ENCODE results near the gene NAA20. TPM values are rescaled to one million over a fixed set of nuclear protein-coding genes. Genes with fewer than 3 reads are reported as not detected.
A peak's percentile ranks its signal among the peaks of the same experiment; 100 is the strongest.

Gene NAA20
- total and polyA plus RNA-seq, 2 of the 13 experiments (the other 11 are each of a cell fraction or from before 2014, with no cell fraction given) = 81.9 to 82.8 TPM

- peak; percentile 71 for TF ChIP-seq FOXP1 (IDR thresholded peaks at IDR 0.05)
- peak; percentile 98 for TF ChIP-seq FOXP1 (CRISPR knock-in tag; IDR thresholded peaks at IDR 0.05)
- no peak for TF ChIP-seq KDM3A (CRISPR knock-in tag; IDR thresholded peaks at IDR 0.05; ENCODE audit: low read depth)
- TF ChIP-seq ZNF292 (CRISPR knock-in tag; IDR thresholded peaks at IDR 0.05; ENCODE audit: borderline replicate concordance, low read depth) = peak; percentile 69; the same call in 1 of the 2 replicates
- TF ChIP-seq ZNF644 (CRISPR knock-in tag; IDR thresholded peaks at IDR 0.05; ENCODE audit: low read depth) = peak; percentile 41; the same call in 1 of the 2 replicates
- peak; percentile 76 for TF ChIP-seq TEAD3 (CRISPR knock-in tag; optimal IDR thresholded peaks at IDR 0.05; ENCODE audit: borderline replicate concordance)
- no peak for TF ChIP-seq PRPF4 (IDR thresholded peaks at IDR 0.05; ENCODE audit: low read depth, low read length, poor library complexity, severe bottlenecking)
- peak; percentile 57 for TF ChIP-seq MAFF (IDR thresholded peaks at IDR 0.05; ENCODE audit: low read depth, low read length)
- TF ChIP-seq LCORL (IDR thresholded peaks at IDR 0.05) = no peak
- TF ChIP-seq LCORL (CRISPR knock-in tag; IDR thresholded peaks at IDR 0.05) = 0 out of 2 replicates have a peak, but pooled peaks have one; percentile 45
- no peak for TF ChIP-seq ZMAT3 (CRISPR knock-in tag; conservative IDR thresholded peaks at IDR 0.05)
- peak; percentile 87; the same call in 1 of the 2 replicates for TF ChIP-seq AHDC1 (CRISPR knock-in tag; IDR thresholded peaks at IDR 0.05; ENCODE audit: borderline replicate concordance)
- peak; percentile 36; the same call in 1 of the 2 replicates for TF ChIP-seq ZNF710 (CRISPR knock-in tag; IDR thresholded peaks at IDR 0.05; ENCODE audit: borderline replicate concordance)
- no peak; the same call in 1 of the 2 replicates for TF ChIP-seq ZNF792 (CRISPR knock-in tag; IDR thresholded peaks at IDR 0.05)
- TF ChIP-seq IKZF1 (IDR thresholded peaks at IDR 0.05) = no peak
- peak; percentile 16 for TF ChIP-seq HNRNPK (IDR thresholded peaks at IDR 0.05; ENCODE audit: low read depth, low read length, poor library complexity, severe bottlenecking)
- peak; percentile 78 for TF ChIP-seq SOX13 (IDR thresholded peaks at IDR 0.05)
- TF ChIP-seq SOX13 (CRISPR knock-in tag; conservative IDR thresholded peaks at IDR 0.05 in 1 of 2, IDR thresholded peaks at IDR 0.05 in 1 of 2) = peak in 1 of 2 experiments; percentile 92; a peak in 2 of 4 replicates
- TF ChIP-seq ADNP (CRISPR knock-in tag; IDR thresholded peaks at IDR 0.05) = no peak
- 0 out of 2 replicates have a peak, but pooled peaks have one; percentile 45 for TF ChIP-seq RCOR2 (CRISPR knock-in tag; IDR thresholded peaks at IDR 0.05)
- TF ChIP-seq ZNF510 (CRISPR knock-in tag; IDR thresholded peaks at IDR 0.05; ENCODE audit: low read depth) = no peak
- no peak for TF ChIP-seq HNRNPUL1 (IDR thresholded peaks at IDR 0.05; ENCODE audit: low read depth, low read length)
Observed at GRCh38 chr20:20010639-20011500, 6.3 kb upstream of the NAA20 start (continued).
